MM.1S (cell line): ENCODE results near the gene CA10.

Source experiments
- DNase-seq: peaks from one replicate; pipeline ENCODE4 v3.0.0-alpha.2; 2015
- H2AFZ ChIP-seq: fragments of 300-600 bp; sonication (generic); 2 replicates; pipeline ENCODE4 v1.6.0; 2016; ENCODE audit warnings: antibody characterized with exemption, low read length
- H3F3A ChIP-seq: fragments of 300-600 bp; sonication (generic); 2 replicates; pipeline ENCODE4 v1.6.1; 2016; ENCODE audit warnings: mild to moderate bottlenecking, antibody characterized with exemption, low read length, moderate library complexity, mixed read lengths; ENCODE audit not compliant: insufficient read depth
- H3K27ac ChIP-seq: fragments of 300-600 bp; sonication (generic); 2 replicates; pipeline ENCODE4 v1.5.1; 2016; ENCODE audit warnings: mild to moderate bottlenecking, low read length
- H3K27me3 ChIP-seq: fragments of 300-600 bp; sonication (generic); replicated peaks from 2 replicates; pipeline ENCODE4 v1.6.0; 2016; ENCODE audit warnings: low read length; ENCODE audit not compliant: insufficient read depth
- H3K36me3 ChIP-seq: fragments of 300-600 bp; sonication (generic); replicated peaks from 2 replicates; pipeline ENCODE4 v1.6.1; 2016; ENCODE audit warnings: mild to moderate bottlenecking, low read length, mixed read lengths; ENCODE audit not compliant: insufficient read depth
- H3K4me1 ChIP-seq: fragments of 300-600 bp; sonication (generic); 2 replicates; pipeline ENCODE4 v1.6.1; 2016; ENCODE audit warnings: low read length, mixed read lengths
- H3K4me2 ChIP-seq: fragments of 300-600 bp; sonication (generic); 2 replicates; pipeline ENCODE4 v1.6.0; 2016; ENCODE audit warnings: low read depth, low read length
- H3K4me3 ChIP-seq: fragments of 300-600 bp; sonication (generic); 2 replicates; pipeline ENCODE4 v1.5.1; 2016; ENCODE audit warnings: low read length, mixed read lengths
- H3K79me2 ChIP-seq: fragments of 300-600 bp; sonication (generic); 2 replicates; pipeline ENCODE4 v1.6.1; 2016; ENCODE audit warnings: mixed run types, low read length, mixed read lengths
- H3K9ac ChIP-seq: fragments of 300-600 bp; sonication (generic); 2 replicates; pipeline ENCODE4 v1.6.1; 2016; ENCODE audit warnings: low read length, mixed read lengths
- H3K9me2 ChIP-seq: fragments of 300-600 bp; sonication (generic); replicated peaks from 2 replicates; pipeline ENCODE4 v1.6.1; 2016; ENCODE audit warnings: mild to moderate bottlenecking, low read length, mixed read lengths; ENCODE audit not compliant: insufficient read depth
- H3K9me3 ChIP-seq: fragments of 300-600 bp; sonication (generic); replicated peaks from 2 replicates; pipeline ENCODE4 v1.6.1; 2016; ENCODE audit warnings: mild to moderate bottlenecking, low read length, mixed read lengths; ENCODE audit not compliant: insufficient read depth
- H4K20me1 ChIP-seq: fragments of 300-600 bp; sonication (generic); 2 replicates; pipeline ENCODE4 v1.6.1; 2016; ENCODE audit warnings: mild to moderate bottlenecking, low read length, moderate library complexity, mixed read lengths; ENCODE audit not compliant: insufficient read depth
- EZH2 ChIP-seq: fragments of 300-600 bp; sonication (generic); optimal IDR thresholded peaks from 2 replicates; pipeline ENCODE3; 2017; ENCODE audit warnings: low read depth, mild to moderate bottlenecking, antibody characterized with exemption, low read length, mixed read lengths
- EZH2phosphoT487 ChIP-seq: fragments of 300-600 bp; sonication (generic); IDR thresholded peaks from 2 replicates; pipeline ENCODE4 v1.6.1; 2018; ENCODE audit warnings: antibody characterized with exemption, low read length
- TF ChIP-seq, protein P1 (sequence below): fragments of 300-600 bp; sonication (generic); IDR thresholded peaks from 2 replicates; pipeline ENCODE4 v1.5.1; 2016; ENCODE audit warnings: antibody characterized with exemption, low read length, mixed read lengths

Gene CA10

DNA sequence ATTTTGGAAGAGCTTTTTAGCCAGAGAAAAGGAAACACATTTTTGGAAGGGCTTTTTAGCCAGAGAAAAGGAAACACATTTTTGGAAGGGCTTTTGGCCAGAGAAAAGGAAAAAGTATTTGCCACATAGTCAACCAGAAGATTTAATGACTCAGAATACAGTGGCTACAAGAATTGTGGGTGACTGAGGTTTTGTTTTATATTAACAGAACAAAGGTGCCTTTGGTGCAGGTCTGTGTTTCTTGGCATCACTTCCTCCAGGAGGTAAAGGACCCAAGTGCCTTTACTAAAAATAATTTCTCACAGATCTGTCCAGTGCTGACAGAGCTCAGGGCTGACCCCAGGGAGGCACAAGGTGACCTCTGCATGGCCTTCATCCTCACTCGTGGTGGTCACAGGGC, 363.1 kb downstream of the CA10 start:
- H3F3A ChIP-seq, result no peaks in the 10 kb centered on the region
- no peaks in the 10 kb centered on the region for H3K79me2 ChIP-seq
- TF ChIP-seq, protein P1, sequence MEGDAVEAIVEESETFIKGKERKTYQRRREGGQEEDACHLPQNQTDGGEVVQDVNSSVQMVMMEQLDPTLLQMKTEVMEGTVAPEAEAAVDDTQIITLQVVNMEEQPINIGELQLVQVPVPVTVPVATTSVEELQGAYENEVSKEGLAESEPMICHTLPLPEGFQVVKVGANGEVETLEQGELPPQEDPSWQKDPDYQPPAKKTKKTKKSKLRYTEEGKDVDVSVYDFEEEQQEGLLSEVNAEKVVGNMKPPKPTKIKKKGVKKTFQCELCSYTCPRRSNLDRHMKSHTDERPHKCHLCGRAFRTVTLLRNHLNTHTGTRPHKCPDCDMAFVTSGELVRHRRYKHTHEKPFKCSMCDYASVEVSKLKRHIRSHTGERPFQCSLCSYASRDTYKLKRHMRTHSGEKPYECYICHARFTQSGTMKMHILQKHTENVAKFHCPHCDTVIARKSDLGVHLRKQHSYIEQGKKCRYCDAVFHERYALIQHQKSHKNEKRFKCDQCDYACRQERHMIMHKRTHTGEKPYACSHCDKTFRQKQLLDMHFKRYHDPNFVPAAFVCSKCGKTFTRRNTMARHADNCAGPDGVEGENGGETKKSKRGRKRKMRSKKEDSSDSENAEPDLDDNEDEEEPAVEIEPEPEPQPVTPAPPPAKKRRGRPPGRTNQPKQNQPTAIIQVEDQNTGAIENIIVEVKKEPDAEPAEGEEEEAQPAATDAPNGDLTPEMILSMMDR, result no peak
- TF ChIP-seq EZH2phosphoT487 (no peak), EZH2 (no peak)
- no peaks in the 10 kb centered on the region for H3K36me3 ChIP-seq
- H3K4me3 ChIP-seq, result no peak overlapping the region
- no peak overlapping the region for H3K4me2 ChIP-seq
- H3K9me2 ChIP-seq, result no peaks in the 10 kb centered on the region
- no peak overlapping the region for H3K9ac ChIP-seq
- no peak overlapping the region for H2AFZ ChIP-seq
- DNase-seq, result no peak
- no peaks in the 10 kb centered on the region for H3K9me3 ChIP-seq
- no peak overlapping the region for H3K27ac ChIP-seq
- no peaks in the 10 kb centered on the region for H3K4me1 ChIP-seq
- no peaks in the 10 kb centered on the region for H4K20me1 ChIP-seq
- no peaks in the 10 kb centered on the region for H3K27me3 ChIP-seq

DNA sequence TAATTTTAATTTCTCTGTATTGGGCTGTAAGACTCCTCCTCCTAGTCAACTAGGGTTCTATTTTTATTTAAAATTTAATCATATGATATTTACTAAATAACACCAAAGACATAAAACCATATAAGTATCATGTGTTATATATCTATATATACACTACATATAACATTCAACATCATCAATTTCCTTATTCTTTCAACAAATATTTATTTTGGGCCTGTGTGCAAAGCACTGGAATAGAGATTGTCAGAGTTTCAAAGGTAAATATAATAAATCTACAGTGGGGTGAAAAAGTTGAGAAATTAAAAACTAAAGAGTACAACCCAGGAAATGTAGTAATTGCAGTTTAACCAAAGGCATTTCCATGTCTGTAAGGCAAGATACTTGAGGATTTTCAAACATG, 364.0 kb downstream of the CA10 start:
- no peaks in the 10 kb centered on the region for H4K20me1 ChIP-seq
- no peak overlapping the region for H3K27ac ChIP-seq
- H2AFZ ChIP-seq, result no peak overlapping the region
- TF ChIP-seq, protein P1, result no peak
- TF ChIP-seq EZH2 (no peak), EZH2phosphoT487 (no peak)
- H3K9me2 ChIP-seq, result no peaks in the 10 kb centered on the region
- H3K9me3 ChIP-seq, result no peaks in the 10 kb centered on the region
- no peaks in the 10 kb centered on the region for H3K79me2 ChIP-seq
- H3K27me3 ChIP-seq, result no peaks in the 10 kb centered on the region
- no peaks in the 10 kb centered on the region for H3K4me1 ChIP-seq
- DNase-seq, result no peak
- H3K4me3 ChIP-seq, result no peak overlapping the region
- H3F3A ChIP-seq, result no peaks in the 10 kb centered on the region
- no peak overlapping the region for H3K4me2 ChIP-seq
- no peaks in the 10 kb centered on the region for H3K36me3 ChIP-seq
- no peak overlapping the region for H3K9ac ChIP-seq

DNA sequence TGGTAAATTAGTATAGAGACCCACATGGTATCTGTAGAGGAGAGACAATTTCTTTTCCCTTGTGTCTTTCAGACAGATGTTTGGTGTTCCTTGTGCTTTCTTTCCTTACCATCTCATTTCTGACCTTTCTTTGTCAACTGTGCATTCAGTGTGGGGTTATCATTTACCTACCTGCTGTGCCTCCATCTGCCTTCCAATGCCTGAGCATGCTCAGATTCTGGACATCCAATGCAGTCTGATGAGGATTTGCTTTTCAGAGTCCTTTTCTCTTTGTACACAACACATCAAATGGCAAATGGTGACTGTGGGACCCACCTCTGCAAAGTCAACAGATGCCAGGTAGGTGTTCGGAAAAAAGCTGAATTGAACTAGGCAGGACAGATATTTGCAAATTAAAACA, 364.8 kb downstream of the CA10 start:
- Histone ChIP-seq H3K4me2 (no peak overlapping the region), H3K27me3 (no peaks in the 10 kb centered on the region), H3K9ac (no peak overlapping the region), H3K27ac (no peak overlapping the region), H3K36me3 (no peaks in the 10 kb centered on the region), H3K9me2 (no peaks in the 10 kb centered on the region), H3K4me1 (no peaks in the 10 kb centered on the region), H3K9me3 (no peaks in the 10 kb centered on the region), H4K20me1 (no peaks in the 10 kb centered on the region), H3K79me2 (no peaks in the 10 kb centered on the region), H3F3A (no peaks in the 10 kb centered on the region), H2AFZ (no peak overlapping the region), H3K4me3 (no peak overlapping the region)
- DNase-seq, result no peak
- TF ChIP-seq EZH2phosphoT487, result no peak
- TF ChIP-seq, protein P1, result no peak
- TF ChIP-seq EZH2, result no peak
